ENCODE data around the gene FNDC5.
"Not testable (repeated sequence)": the region's sequence is repeated elsewhere in the genome, so short reads cannot be mapped to it uniquely, and the experiment has no call there.

The FNDC5 gene
- 0 to 0.09 (median 0) reads per million in 3 donors for total RNA-seq

DNA sequence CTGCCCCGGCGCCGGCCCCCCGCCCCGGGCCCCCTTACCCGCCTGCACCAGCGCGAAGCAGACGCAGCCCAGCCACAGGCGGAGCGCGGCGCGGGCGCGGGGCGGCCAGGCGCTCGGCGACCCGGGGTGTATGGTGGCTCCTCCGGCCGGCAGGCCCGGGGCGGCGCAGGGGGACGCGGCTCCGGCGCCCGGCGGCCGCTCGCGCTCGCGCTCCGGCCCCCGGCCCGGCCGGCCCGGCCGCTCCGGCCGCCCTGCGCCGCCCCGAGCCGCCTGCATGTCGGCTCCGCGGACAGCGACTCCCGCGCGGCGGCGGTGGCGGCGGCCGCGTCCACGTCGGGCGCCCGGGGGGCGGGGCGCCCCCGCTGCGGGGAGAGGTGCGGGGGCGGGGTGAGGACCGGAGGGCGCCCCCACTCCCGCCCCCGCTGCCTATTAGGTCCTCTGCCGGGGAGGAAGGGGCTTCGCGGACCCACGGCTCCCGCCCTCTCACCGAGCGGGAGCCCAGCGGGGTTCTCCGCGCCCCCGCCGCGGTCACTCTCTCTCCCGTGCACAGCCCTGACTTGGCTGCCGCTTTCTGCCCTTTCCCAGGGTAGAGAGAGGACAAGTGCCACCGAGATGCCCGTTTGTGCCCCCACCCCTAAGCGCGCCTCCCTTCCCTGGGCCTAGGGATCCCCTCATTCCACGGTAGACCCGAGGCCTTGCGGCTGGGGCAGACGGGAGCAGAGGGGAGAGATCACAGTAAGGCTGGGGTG, at the start of gene FNDC5:
FNDC5 (minus strand) TSS at position 298 of the 749 bp plus-strand sequence.
- no peaks in the 10 kb centered on the region for H3K9me3 ChIP-seq (ENCODE audit: control insufficient read depth, low read length)
- H3K36me3 ChIP-seq (ENCODE audit: control insufficient read depth, insufficient read depth, low read length): no peaks in the 10 kb centered on the region
- DNase-seq: no peak
- H3K4me3 ChIP-seq (ENCODE audit: insufficient read depth, low read depth, low read length, poor library complexity, severe bottlenecking): no peak within 1 kb of the TSS
- H3K27me3 ChIP-seq (replicated peaks; ENCODE audit: control insufficient read depth, insufficient read depth, low read length, poor library complexity, severe bottlenecking): peaks cover 17% of the 10 kb centered on the region
- H3K4me1 ChIP-seq (ENCODE audit: control insufficient read depth, insufficient read depth, low read length, poor library complexity, severe bottlenecking): peaks cover 7% of the 10 kb centered on the region
- no peak within 1 kb of the TSS for H3K27ac ChIP-seq (ENCODE audit: insufficient read depth, low read length, poor library complexity, severe bottlenecking)

- Histone ChIP-seq H3K4me1 (ENCODE audit: control insufficient read depth, insufficient read depth, low read length, poor library complexity, severe bottlenecking) (peaks cover 8% of the 10 kb centered on the region), H3K27me3 (replicated peaks; ENCODE audit: control insufficient read depth, insufficient read depth, low read length, poor library complexity, severe bottlenecking) (peaks cover 6% of the 10 kb centered on the region), H3K27ac (ENCODE audit: insufficient read depth, low read length, poor library complexity, severe bottlenecking) (no peak overlapping the region)
Measured at GRCh38 chr1:32919811-32920733, 49.4 kb upstream of the FNDC5 start.

GRCh38 chr1:32918179-32918578, 47.5 kb upstream of the FNDC5 start:
- DNase-seq: no peak
- H3K27me3 ChIP-seq (replicated peaks; ENCODE audit: control insufficient read depth, insufficient read depth, low read length, poor library complexity, severe bottlenecking): peaks cover 3% of the 10 kb centered on the region
- H3K9me3 ChIP-seq (ENCODE audit: control insufficient read depth, low read length): no peaks in the 10 kb centered on the region
- H3K36me3 ChIP-seq (ENCODE audit: control insufficient read depth, insufficient read depth, low read length): no peaks in the 10 kb centered on the region
- H3K4me1 ChIP-seq (ENCODE audit: control insufficient read depth, insufficient read depth, low read length, poor library complexity, severe bottlenecking): no peaks in the 10 kb centered on the region
- no peak overlapping the region for H3K4me3 ChIP-seq (ENCODE audit: insufficient read depth, low read depth, low read length, poor library complexity, severe bottlenecking)
- H3K27ac ChIP-seq (ENCODE audit: insufficient read depth, low read length, poor library complexity, severe bottlenecking): no peak overlapping the region

More at GRCh38 chr1:32919811-32920733, 49.4 kb upstream of the FNDC5 start:
- DNase-seq: no peak
- Histone ChIP-seq H3K4me3 (ENCODE audit: insufficient read depth, low read depth, low read length, poor library complexity, severe bottlenecking) (no peak overlapping the region), H3K36me3 (ENCODE audit: control insufficient read depth, insufficient read depth, low read length) (no peaks in the 10 kb centered on the region), H3K9me3 (ENCODE audit: control insufficient read depth, low read length) (no peaks in the 10 kb centered on the region)

- Histone ChIP-seq H3K27me3 (replicated peaks; ENCODE audit: control insufficient read depth, insufficient read depth, low read length, poor library complexity, severe bottlenecking) (peaks cover 3% of the 10 kb centered on the region), H3K27ac (ENCODE audit: insufficient read depth, low read length, poor library complexity, severe bottlenecking) (no peak overlapping the region), H3K36me3 (ENCODE audit: control insufficient read depth, insufficient read depth, low read length) (no peaks in the 10 kb centered on the region), H3K4me1 (ENCODE audit: control insufficient read depth, insufficient read depth, low read length, poor library complexity, severe bottlenecking) (no peaks in the 10 kb centered on the region), H3K4me3 (ENCODE audit: insufficient read depth, low read depth, low read length, poor library complexity, severe bottlenecking) (no peak overlapping the region), H3K9me3 (ENCODE audit: control insufficient read depth, low read length) (no peaks in the 10 kb centered on the region)
- no peak for DNase-seq
Measured at GRCh38 chr1:32917521-32917920, 46.8 kb upstream of the FNDC5 start.

- Histone ChIP-seq H3K36me3 (ENCODE audit: control insufficient read depth, insufficient read depth, low read length) (no peaks in the 10 kb centered on the region), H3K27me3 (replicated peaks; ENCODE audit: control insufficient read depth, insufficient read depth, low read length, poor library complexity, severe bottlenecking) (peaks cover 3% of the 10 kb centered on the region), H3K4me1 (ENCODE audit: control insufficient read depth, insufficient read depth, low read length, poor library complexity, severe bottlenecking) (no peaks in the 10 kb centered on the region), H3K27ac (ENCODE audit: insufficient read depth, low read length, poor library complexity, severe bottlenecking) (no peak overlapping the region), H3K4me3 (ENCODE audit: insufficient read depth, low read depth, low read length, poor library complexity, severe bottlenecking) (no peak overlapping the region), H3K9me3 (ENCODE audit: control insufficient read depth, low read length) (no peaks in the 10 kb centered on the region)
- DNase-seq: no peak
Measured at GRCh38 chr1:32915766-32916706, 45.3 kb upstream of the FNDC5 start.

- no peak for DNase-seq
- Histone ChIP-seq H3K4me3 (ENCODE audit: insufficient read depth, low read depth, low read length, poor library complexity, severe bottlenecking) (no peak overlapping the region), H3K27ac (ENCODE audit: insufficient read depth, low read length, poor library complexity, severe bottlenecking) (no peak overlapping the region), H3K36me3 (ENCODE audit: control insufficient read depth, insufficient read depth, low read length) (no peaks in the 10 kb centered on the region), H3K27me3 (replicated peaks; ENCODE audit: control insufficient read depth, insufficient read depth, low read length, poor library complexity, severe bottlenecking) (no peaks in the 10 kb centered on the region), H3K9me3 (ENCODE audit: control insufficient read depth, low read length) (no peaks in the 10 kb centered on the region), H3K4me1 (ENCODE audit: control insufficient read depth, insufficient read depth, low read length, poor library complexity, severe bottlenecking) (no peaks in the 10 kb centered on the region)
Measured at GRCh38 chr1:32910319-32910718, 39.6 kb upstream of the FNDC5 start.

- Histone ChIP-seq H3K9me3 (ENCODE audit: control insufficient read depth, low read length) (no peaks in the 10 kb centered on the region), H3K27ac (ENCODE audit: insufficient read depth, low read length, poor library complexity, severe bottlenecking) (no peak overlapping the region), H3K27me3 (replicated peaks; ENCODE audit: control insufficient read depth, insufficient read depth, low read length, poor library complexity, severe bottlenecking) (peaks cover 4% of the 10 kb centered on the region), H3K4me1 (ENCODE audit: control insufficient read depth, insufficient read depth, low read length, poor library complexity, severe bottlenecking) (no peaks in the 10 kb centered on the region), H3K4me3 (ENCODE audit: insufficient read depth, low read depth, low read length, poor library complexity, severe bottlenecking) (no peak overlapping the region), H3K36me3 (ENCODE audit: control insufficient read depth, insufficient read depth, low read length) (no peaks in the 10 kb centered on the region)
- DNase-seq: no peak
Measured at GRCh38 chr1:32907435-32907834, 36.7 kb upstream of the FNDC5 start.

GRCh38 chr1:32906654-32907053, 35.9 kb upstream of the FNDC5 start:
- Histone ChIP-seq H3K4me1 (ENCODE audit: control insufficient read depth, insufficient read depth, low read length, poor library complexity, severe bottlenecking) (peaks cover 2% of the 10 kb centered on the region), H3K27me3 (replicated peaks; ENCODE audit: control insufficient read depth, insufficient read depth, low read length, poor library complexity, severe bottlenecking) (peaks cover 9% of the 10 kb centered on the region), H3K36me3 (ENCODE audit: control insufficient read depth, insufficient read depth, low read length) (no peaks in the 10 kb centered on the region), H3K4me3 (ENCODE audit: insufficient read depth, low read depth, low read length, poor library complexity, severe bottlenecking) (no peak overlapping the region), H3K27ac (ENCODE audit: insufficient read depth, low read length, poor library complexity, severe bottlenecking) (no peak overlapping the region), H3K9me3 (ENCODE audit: control insufficient read depth, low read length) (no peaks in the 10 kb centered on the region)
- DNase-seq: no peak

DNA sequence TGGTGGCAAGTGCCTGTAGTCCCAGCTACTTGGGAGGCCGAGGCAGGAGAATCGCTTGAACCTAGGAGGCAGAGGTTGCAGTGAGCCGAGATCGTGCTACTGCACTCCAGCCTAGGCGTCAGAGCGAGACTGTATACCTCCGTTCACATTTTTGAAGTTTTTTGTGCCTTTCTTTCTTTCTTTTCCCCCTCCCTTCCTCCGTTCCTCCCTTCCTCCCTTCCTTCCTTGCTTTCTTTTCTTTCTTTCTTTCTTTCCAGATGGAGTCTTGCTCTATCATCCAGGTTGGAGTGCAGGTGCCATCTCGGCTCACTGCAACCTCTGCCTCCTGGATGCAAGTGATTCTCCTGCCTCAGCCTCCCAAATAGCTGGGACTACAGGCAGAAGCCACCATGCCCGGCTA, 34.9 kb upstream of the FNDC5 start:
- H3K27ac ChIP-seq (ENCODE audit: insufficient read depth, low read length, poor library complexity, severe bottlenecking); H3K9me3 ChIP-seq (ENCODE audit: control insufficient read depth, low read length); H3K4me3 ChIP-seq (ENCODE audit: insufficient read depth, low read depth, low read length, poor library complexity, severe bottlenecking); DNase-seq; H3K36me3 ChIP-seq (ENCODE audit: control insufficient read depth, insufficient read depth, low read length); H3K4me1 ChIP-seq (ENCODE audit: control insufficient read depth, insufficient read depth, low read length, poor library complexity, severe bottlenecking): not testable (repeated sequence)
- H3K27me3 ChIP-seq (replicated peaks; ENCODE audit: control insufficient read depth, insufficient read depth, low read length, poor library complexity, severe bottlenecking): peaks cover 17% of the 10 kb centered on the region
